ENCODE data around the gene POU3F1. TPM values are rescaled to one million over a fixed set of nuclear protein-coding genes. Genes with fewer than 3 reads are reported as not detected.
"Not testable (repeated sequence)": the region's sequence is repeated elsewhere in the genome, so short reads cannot be mapped to it uniquely, and the experiment has no call there.

The POU3F1 gene
- total RNA-seq, 1 donor from 2014 or later = not detected

GRCh38 chr1:38043036-38043747, 3.4 kb downstream of the POU3F1 start:
- TF ChIP-seq CTCF (conservative IDR thresholded peaks at IDR 0.05; ENCODE audit: low read depth, low read length) = no peak
- no peak for DNase-seq (ENCODE audit: low read depth)
- no peak overlapping the region for H3K4me3 ChIP-seq (ENCODE audit: low read depth, low read length)

GRCh38 chr1:38041936-38042834, 4.4 kb downstream of the POU3F1 start:
- DNase-seq (ENCODE audit: low read depth) = no peak
- H3K4me3 ChIP-seq (ENCODE audit: low read depth, low read length) = no peak overlapping the region
- TF ChIP-seq CTCF (conservative IDR thresholded peaks at IDR 0.05; ENCODE audit: low read depth, low read length) = no peak

- no peak for TF ChIP-seq CTCF (conservative IDR thresholded peaks at IDR 0.05; ENCODE audit: low read depth, low read length)
- no peak for DNase-seq (ENCODE audit: low read depth)
- no peak overlapping the region for H3K4me3 ChIP-seq (ENCODE audit: low read depth, low read length)
Measured at GRCh38 chr1:38039331-38040088, 7.1 kb downstream of the POU3F1 start.

- no peak overlapping the region for H3K4me3 ChIP-seq (ENCODE audit: low read depth, low read length)
- DNase-seq (ENCODE audit: low read depth) = peak; percentile 59
- TF ChIP-seq CTCF (conservative IDR thresholded peaks at IDR 0.05; ENCODE audit: low read depth, low read length) = no peak
Measured at GRCh38 chr1:38038861-38039260, 7.7 kb downstream of the POU3F1 start.

- H3K4me3 ChIP-seq (ENCODE audit: low read depth, low read length) = no peak overlapping the region
- no peak for DNase-seq (ENCODE audit: low read depth)
- TF ChIP-seq CTCF (conservative IDR thresholded peaks at IDR 0.05; ENCODE audit: low read depth, low read length) = peak; percentile 37
Measured at GRCh38 chr1:38037221-38037939, 9.2 kb downstream of the POU3F1 start.

- H3K4me3 ChIP-seq (ENCODE audit: low read depth, low read length) = no peak overlapping the region
- DNase-seq (ENCODE audit: low read depth) = no peak
- TF ChIP-seq CTCF (conservative IDR thresholded peaks at IDR 0.05; ENCODE audit: low read depth, low read length) = no peak
Measured at GRCh38 chr1:38034871-38035270, 11.7 kb downstream of the POU3F1 start.

- DNase-seq (ENCODE audit: low read depth); H3K4me3 ChIP-seq (ENCODE audit: low read depth, low read length): not testable (repeated sequence)
Measured at GRCh38 chr1:38032992-38033391, 13.6 kb downstream of the POU3F1 start.
